Keratinocyte (primary cell): ENCODE measurements around the gene MED15.

Experiments used
- CTCF ChIP-seq, 3 experiments: IDR thresholded peaks in 1 of 3; conservative IDR thresholded peaks in 1 of 3; optimal IDR thresholded peaks in 1 of 3; 2 replicates in 2 of 3; 3 replicates in 1 of 3; pipeline versions ENCODE3 to v1.5.1; 2011; ENCODE audit warnings: low read length in 3 of 3, mild to moderate bottlenecking in 3 of 3, moderate library complexity in 2 of 3, control low read depth in 1 of 3, inconsistent platforms in 1 of 3; ENCODE audit not compliant: insufficient read depth in 2 of 3; ENCODE audit errors: extremely low read depth in 1 of 3
- EZH2 ChIP-seq: IDR thresholded peaks from one replicate; pipeline ENCODE4 v1.6.1; 2012; ENCODE audit warnings: inconsistent platforms, mild to moderate bottlenecking, low read length, moderate library complexity

GRCh38 chr22:20499769-20500168, 7.6 kb upstream of the MED15 start:
- TF ChIP-seq CTCF (optimal IDR thresholded peaks at IDR 0.05 in 1 of 3, IDR thresholded peaks at IDR 0.05 in 1 of 3, conservative IDR thresholded peaks at IDR 0.05 in 1 of 3; ENCODE audit: extremely low read depth in 1 of 3, insufficient read depth in 2 of 3, low read length in 3 of 3) (no peak), EZH2 (no peak)
